H1 (cell line): ENCODE measurements around the gene TCF7L2. TPM values are rescaled to one million over a fixed set of nuclear protein-coding genes. Genes with fewer than 3 reads are reported as not detected.

ENCODE experiments used
- BACH1 ChIP-seq: IDR thresholded peaks from 2 replicates; pipeline ENCODE4 v1.6.1; 2012; ENCODE audit warnings: low read length, improper control_type of control experiment
- BCL11A ChIP-seq, 2 experiments: IDR thresholded peaks; one replicate each; pipeline ENCODE4 v1.6.1; 2011; ENCODE audit warnings: low read depth in 2 of 2, low read length in 2 of 2, mild to moderate bottlenecking in 2 of 2
- CBX8 ChIP-seq: fragments of 300-800, 300-1000 bp; sonication (generic); IDR thresholded peaks from 2 replicates; pipeline ENCODE4 v1.7.1; 2016; ENCODE audit warnings: low read depth, low read length, borderline replicate concordance
- CHD7 ChIP-seq: fragments of 300-600 bp; sonication (generic); IDR thresholded peaks from 2 replicates; pipeline ENCODE4 v1.7.1; 2012; ENCODE audit warnings: low read length, moderate library complexity, mild to moderate bottlenecking, inconsistent platforms; ENCODE audit not compliant: insufficient replicate concordance
- CREB1 ChIP-seq: IDR thresholded peaks from 2 replicates; pipeline ENCODE4 v1.6.1; 2012; ENCODE audit warnings: inconsistent platforms
- E2F6 ChIP-seq: IDR thresholded peaks from 2 replicates; pipeline ENCODE4 v1.6.1; 2012; ENCODE audit warnings: inconsistent platforms
- FOSL1 ChIP-seq: IDR thresholded peaks from 2 replicates; pipeline ENCODE4 v1.6.1; 2011; ENCODE audit warnings: mild to moderate bottlenecking, low read depth, low read length, moderate library complexity; ENCODE audit not compliant: insufficient read depth
- GABPA ChIP-seq: IDR thresholded peaks from 2 replicates; pipeline ENCODE4 v1.6.1; 2011; ENCODE audit warnings: mild to moderate bottlenecking, low read length, moderate library complexity, borderline replicate concordance; ENCODE audit not compliant: insufficient read depth
- NRF1 ChIP-seq: IDR thresholded peaks from 2 replicates; pipeline ENCODE4 v1.6.1; 2011; ENCODE audit warnings: mild to moderate bottlenecking, low read depth, low read length, improper control_type of control experiment
- RAD21 ChIP-seq, 2 experiments: IDR thresholded peaks in 1 of 2; conservative IDR thresholded peaks in 1 of 2; 2 replicates each; pipeline ENCODE4 v1.6.1; 2011; ENCODE audit warnings: low read depth in 2 of 2, low read length in 2 of 2, improper control_type of control experiment in 1 of 2, inconsistent platforms in 1 of 2, mild to moderate bottlenecking in 1 of 2, moderate library complexity in 1 of 2
- TEAD4 ChIP-seq: IDR thresholded peaks from 2 replicates; pipeline ENCODE4 v1.6.1; 2012; ENCODE audit warnings: low read depth, low read length, inconsistent platforms, mixed read lengths
- YY1 ChIP-seq: IDR thresholded peaks from 2 replicates; pipeline ENCODE4 v1.6.1; 2011; ENCODE audit warnings: low read depth, mild to moderate bottlenecking, low read length
- polyA plus RNA-seq, 7 experiments: library from polyadenylated mRNA; depleted of rRNA in 3 of 7; stranded (reverse) in 5 of 7; unstranded in 2 of 7; fragments of >200 nt in 5 of 7; fragments of 200-250 nt in 2 of 7; gene quantifications; 1 replicate in 5 of 7; 2 replicates in 1 of 7; 4 replicates in 1 of 7; pipeline versions ENCODE4 v1.2.1 to v1.2.3, GENCODE V29; 2011 to 2013; ENCODE audit warnings: missing spikeins in 2 of 7, mixed read lengths in 2 of 7
- total RNA-seq: library from RNA; stranded (reverse); fragmentation: NEBNext Ultra II Directional; extraction: Animal tissue kit (Norgen Biotek cat#: 25700); gene quantifications from 2 replicates; pipeline ENCODE4 v1.2.1, GENCODE V29; 2021

Gene TCF7L2
- total and polyA plus RNA-seq, 2 of the 8 experiments (the other 6 are each of a cell fraction or from before 2014, with no cell fraction given), result 33.9 to 67.3 TPM

- TF ChIP-seq CHD7 (no peak), TEAD4 (no peak), CREB1 (no peak), BACH1 (no peak), NRF1 (no peak), FOSL1 (no peak), CBX8 (no peak), GABPA (no peak), BCL11A (IDR thresholded peaks at IDR 0.05; ENCODE audit: low read depth in 2 of 2, low read length in 2 of 2) (no peak), YY1 (no peak), E2F6 (no peak), RAD21 (IDR thresholded peaks at IDR 0.05 in 1 of 2, conservative IDR thresholded peaks at IDR 0.05 in 1 of 2; ENCODE audit: low read depth in 2 of 2, low read length in 2 of 2) (no peak)
Observed at GRCh38 chr10:113064039-113064438, 114.0 kb downstream of the TCF7L2 start (continued).
